HUDEP-2 (cell line): ENCODE data around the gene TMEM187.

Experiments used
- DNase-seq, 76 experiments: peaks; one replicate each; lab custom pipeline; 2025; ENCODE audit not compliant: unreplicated experiment in 76 of 76; lab: John Stamatoyannopoulos, UW

Gene TMEM187

DNA sequence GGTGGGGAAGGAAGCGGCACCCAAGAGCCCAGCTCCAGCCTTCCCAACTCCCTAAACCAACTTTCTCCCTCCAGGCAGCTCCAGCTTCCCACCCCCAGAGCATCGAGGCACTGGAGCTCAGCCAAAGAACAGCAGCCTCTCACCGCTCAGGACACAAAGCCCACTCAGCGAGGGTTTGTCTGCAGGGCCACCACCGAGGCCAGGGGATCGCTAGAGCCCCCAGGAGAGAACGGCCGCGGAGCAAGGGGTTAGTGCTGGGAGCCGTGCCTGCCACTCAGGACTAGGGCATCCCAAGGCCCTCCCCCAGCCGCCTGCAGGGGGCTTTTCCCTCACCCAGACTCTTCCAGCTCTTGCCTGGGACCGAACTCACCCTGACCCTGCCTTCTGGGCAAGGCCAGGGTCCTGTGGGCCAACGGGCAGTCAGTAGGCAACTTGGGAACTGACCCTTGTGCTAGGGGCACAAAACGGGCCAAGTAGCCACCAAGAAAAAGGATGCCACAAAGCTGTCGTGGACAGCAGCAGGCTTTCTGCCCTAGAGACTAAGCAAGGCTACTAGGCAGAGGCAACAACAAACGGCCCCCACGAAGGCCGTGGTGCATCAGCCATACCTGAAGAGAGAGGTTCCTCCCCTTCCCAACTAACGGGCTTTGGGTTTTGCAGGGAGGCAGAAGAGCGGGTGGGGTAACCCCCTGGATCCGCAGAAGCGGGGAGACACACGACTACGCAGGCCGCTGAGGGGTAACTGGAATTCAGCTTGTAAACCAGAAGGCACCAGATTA is 3.2 kb upstream of the TMEM187 start:
- DNase-seq, result no peak

DNA sequence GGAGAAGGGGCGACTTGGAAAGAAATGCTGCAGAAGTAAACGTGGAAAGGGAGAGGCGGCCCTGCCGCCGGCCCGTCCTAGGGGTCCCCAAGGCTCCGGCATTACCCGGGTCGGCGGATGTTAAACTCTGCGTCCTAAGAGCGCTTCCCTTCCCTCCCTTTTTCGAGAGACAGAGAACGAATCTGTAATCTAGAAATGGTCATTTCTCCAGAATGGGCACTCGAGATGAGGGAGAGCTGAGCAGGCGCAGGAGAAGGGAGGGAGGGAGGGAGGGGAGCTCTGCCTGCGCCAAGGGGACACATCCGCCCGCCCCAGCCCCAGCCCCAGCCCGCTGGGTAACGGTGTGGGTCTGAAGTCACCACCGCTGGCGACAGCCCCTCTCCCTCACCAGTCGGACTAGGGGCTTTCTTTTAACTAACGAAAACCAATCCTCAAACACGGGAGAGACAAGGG is 2.6 kb upstream of the TMEM187 start:
- DNase-seq, result peak in 2 of 76 experiments; percentile 31 to 32

DNA sequence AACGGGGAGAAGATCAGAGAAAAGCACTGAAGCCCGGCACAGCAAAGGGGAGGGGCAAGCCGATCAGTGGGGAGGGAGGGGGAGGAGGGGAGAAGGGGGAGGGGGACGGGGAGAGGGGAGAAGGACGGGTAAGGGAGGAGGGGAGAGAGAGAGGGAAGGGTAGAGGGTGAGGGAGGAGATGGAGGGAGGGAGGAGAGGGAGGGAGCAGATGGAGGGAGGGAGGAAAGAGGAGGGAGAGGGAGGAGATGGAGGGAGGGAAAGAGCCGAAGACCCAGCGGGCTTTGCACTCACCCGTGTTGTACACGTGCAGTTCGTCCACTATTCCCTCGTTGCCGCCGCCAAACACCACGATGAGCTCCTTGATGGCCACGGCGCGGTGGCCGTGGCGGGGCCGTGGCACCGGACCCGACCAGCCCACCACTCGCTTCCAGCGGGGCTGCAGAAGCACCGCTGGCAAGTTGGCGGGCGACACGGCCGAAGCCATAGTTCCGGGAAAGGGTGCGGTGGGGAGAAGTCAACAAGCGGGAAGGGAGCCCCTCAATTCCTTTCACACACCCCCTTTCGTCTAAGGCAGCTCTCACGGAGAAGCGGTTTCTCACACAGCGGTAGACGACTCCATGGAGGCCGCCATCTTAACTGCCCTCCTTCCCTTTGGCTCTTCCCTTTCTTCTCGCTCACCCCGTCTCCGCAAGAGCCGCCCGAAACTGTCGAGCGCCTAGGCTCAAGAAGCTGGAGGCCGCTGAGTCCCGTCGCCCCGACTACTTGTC is 2.0 kb upstream of the TMEM187 start:
- peak in 57 of 76 experiments; percentile 1 to 68 (median 36) for DNase-seq

GRCh38 chrX:153971124-153971449 is 1.5 kb upstream of the TMEM187 start:
- peak in 71 of 76 experiments; percentile 3 to 80 (median 64) for DNase-seq

- DNase-seq, result peak in 75 of 76 experiments; percentile 6 to 91 (median 77)
These were observed 845 bp upstream of the TMEM187 start, which contains the start of gene HCFC1 for GRCh38 chrX:153971450-153972367. Gene HCFC1 (minus strand): TSS chrX:153971818. CDS start chrX:153970840, 978 bp downstream.

DNA sequence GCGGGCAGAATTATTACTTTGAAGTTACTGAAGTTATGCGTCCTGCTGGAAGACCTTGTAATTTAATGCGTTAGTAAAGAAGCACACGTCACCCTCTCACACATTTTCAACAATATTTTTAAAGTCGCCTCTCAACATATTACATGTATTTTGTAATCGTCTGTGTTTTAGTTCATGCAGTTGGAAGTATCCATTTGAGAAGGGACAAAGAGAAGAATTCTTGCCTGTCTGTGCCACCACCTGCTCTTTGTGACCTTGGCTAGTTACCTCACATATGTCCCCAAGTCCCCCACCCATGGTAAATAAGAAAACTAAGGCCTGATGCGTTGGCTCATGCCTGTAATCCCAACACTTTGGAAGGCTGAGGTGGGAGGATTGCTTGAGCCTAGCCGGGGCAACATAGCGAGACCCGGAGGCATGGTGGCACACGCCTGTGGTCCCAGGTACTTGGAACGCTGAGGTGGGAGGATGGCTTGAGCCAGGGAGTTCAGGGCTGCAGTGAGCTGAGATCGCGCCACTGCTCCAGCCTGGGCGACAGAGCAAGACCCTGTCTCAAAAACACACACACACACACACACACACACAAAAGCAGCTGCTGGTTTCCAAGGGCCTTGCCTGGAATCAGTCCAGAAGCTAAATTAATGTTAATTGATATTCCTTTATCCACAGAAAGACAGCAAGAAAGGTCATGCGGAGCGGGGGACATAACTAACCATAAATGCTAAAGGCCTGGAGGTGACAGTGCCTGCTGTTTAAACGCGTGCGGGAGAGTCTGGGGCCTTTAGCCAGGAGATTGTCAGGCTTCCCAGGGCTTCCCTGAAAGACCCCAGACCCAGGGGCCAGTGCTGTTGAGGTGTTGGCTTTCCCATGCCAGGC is 811 bp downstream of the TMEM187 start:
- DNase-seq, result peak in 1 of 76 experiments; percentile 12

GRCh38 chrX:153974003-153974725 is 1.6 kb downstream of the TMEM187 start:
- no peak for DNase-seq

DNA sequence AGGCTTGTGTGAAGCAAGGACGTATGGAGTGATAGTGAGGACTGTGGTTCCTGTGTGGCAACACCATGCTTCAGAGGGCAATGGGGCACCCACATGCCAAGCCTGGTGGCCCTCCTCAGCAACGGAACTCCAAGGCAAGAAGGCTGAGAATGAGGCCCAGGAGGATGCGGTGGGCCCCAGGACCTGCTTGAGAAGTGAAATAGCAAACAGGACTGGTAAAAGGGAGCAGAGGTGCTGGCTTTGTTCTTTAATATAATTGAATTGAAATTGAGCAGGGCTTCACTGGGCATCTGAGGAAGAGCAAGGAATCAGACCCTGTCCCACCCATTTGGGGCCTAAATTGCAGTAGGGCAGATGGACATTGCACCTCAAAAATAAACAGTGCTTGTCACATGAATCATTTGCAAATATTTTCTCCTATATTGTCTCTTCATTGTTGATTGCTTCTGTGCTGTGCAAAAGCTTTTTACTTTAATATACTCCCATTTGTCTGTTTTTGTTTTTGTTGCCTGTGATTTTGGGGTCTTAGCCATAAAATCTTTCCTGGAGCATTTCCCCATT is 2.3 kb downstream of the TMEM187 start:
- DNase-seq, result no peak

DNA sequence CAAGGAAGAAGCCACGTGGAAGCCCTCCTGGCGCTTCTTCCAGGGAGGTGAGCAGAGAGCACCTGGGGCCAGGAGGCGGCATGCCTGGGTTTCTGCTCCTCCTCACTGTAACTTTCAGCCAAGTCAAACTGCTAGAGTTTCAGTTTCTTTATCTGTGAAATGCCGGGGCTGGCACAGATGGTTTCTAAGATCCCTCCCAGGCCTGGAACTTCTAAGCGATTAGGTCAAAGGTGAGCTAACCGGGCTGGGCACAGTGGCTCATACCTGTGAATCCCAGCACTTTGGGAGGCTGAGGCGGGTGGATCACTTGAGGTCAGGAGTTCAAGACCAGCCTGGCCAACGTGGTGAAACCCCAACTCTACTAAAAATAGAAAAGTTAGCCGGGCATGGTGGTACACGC is 7.8 kb downstream of the TMEM187 start:
- peak in 6 of 76 experiments; percentile 0 to 19 (median 9) for DNase-seq

- peak in 1 of 76 experiments; percentile 18 for DNase-seq
These were observed 8.7 kb downstream of the TMEM187 start for GRCh38 chrX:153981231-153981630.

DNA sequence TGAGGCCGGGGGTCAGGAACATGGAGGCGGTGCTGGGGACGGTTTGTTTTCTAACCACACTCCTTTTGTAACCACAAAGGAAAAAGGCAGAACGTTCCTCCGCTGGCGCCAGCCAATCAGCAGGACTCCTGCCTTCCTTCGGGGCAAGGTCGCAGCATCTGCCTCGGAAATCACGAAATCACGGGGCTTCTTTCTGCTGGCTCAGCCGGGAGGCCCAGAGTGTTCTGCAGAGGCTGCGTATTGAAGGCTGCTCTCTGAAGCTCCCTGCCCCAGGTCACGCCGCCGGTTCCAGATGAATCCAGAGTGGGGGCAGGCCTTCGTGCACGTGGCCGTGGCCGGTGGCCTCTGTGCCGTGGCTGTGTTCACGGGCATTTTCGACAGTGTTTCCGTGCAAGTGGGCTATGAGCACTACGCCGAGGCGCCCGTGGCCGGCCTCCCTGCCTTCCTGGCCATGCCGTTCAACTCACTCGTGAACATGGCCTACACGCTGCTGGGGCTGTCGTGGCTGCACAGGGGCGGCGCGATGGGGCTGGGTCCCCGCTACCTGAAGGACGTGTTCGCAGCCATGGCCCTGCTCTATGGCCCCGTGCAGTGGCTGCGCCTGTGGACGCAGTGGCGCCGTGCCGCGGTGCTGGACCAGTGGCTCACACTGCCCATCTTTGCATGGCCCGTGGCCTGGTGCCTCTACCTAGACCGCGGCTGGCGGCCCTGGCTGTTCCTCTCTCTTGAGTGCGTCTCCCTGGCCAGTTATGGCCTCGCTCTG is 9.4 kb downstream of the TMEM187 start:
- DNase-seq, result peak in 1 of 76 experiments; percentile 5

DNA sequence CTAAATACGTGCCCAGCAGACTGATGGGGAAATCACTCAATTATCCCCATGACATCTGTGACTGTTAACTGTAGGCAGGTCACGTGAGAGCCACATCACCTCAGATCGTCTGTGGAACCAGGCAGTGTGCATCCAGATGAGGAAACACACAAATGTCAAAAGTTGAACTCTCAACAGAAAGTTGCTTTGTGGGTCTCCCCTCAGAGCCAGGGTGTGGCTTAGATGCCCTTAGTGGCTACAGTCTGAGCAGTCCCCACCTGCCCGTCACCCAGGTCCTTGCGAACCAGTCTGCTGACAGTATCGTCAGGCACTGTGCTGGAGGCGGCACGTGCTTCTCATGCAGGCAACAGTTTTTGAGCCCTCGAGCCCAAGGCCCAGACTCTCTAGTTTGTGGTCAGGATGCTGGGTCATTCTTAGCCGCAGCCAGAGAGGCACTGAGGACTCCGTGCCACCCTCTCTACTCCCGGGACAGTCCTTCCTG is 10.8 kb downstream of the TMEM187 start:
- DNase-seq, result no peak

DNA sequence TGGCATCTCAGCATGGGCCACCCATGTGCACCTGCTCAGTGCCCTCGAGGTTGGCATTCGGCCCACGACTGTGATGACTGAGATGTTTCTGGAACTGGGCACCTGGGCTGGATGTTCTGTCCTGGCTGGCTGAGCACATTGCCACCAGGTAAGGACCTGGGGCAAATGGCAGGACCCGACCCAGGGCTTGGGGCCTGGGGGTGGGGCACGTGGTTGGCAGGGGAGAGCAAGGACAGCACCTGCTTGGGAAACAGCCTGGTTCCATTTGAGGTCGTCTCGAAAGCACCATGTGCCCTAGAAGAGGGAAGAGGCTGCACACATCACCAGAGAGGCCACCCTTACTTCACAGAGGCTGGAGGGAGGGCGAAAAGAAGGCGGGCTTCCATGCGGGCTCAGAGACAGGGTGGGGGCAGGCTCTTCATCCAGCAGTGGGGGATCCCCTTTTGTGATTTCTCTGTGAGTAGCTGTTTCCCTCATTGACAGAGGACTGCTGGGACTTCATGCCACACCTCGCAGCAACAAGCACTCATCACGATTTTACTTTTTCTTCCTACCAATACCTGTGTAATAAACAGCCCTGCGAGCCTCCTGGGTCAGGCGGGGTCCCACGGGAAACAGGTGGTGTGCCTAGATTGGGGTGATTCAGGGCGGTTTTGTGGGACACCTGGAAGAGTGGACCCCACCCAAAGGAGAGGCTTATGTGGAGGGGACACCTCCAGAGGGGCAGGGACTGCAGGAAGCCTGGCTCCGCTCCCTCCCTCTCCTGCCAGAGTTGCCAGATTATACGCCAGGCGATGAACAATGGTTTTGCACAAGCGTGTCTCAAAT is 12.0 kb downstream of the TMEM187 start:
- DNase-seq, result peak in 11 of 76 experiments; percentile 3 to 36 (median 17)

DNA sequence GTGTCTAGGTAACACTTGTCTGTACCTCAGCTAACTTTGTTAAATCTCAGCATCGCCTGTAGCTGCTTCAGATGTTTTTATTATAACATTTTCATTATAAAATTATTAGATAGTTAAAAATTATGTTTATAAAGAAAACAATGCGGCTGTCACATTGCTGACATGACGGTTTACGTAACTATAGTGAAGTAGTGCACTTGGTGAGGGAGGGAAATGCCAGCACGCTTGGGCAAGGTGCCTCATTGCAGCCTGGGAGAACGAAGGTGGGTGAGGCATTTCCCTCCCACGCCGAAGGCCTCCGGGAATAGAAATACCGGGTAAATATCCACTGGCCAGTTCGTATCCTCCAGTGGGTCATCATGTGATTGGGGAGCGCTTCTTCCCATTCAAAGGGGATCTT is 15.9 kb downstream of the TMEM187 start:
- DNase-seq, result no peak

DNA sequence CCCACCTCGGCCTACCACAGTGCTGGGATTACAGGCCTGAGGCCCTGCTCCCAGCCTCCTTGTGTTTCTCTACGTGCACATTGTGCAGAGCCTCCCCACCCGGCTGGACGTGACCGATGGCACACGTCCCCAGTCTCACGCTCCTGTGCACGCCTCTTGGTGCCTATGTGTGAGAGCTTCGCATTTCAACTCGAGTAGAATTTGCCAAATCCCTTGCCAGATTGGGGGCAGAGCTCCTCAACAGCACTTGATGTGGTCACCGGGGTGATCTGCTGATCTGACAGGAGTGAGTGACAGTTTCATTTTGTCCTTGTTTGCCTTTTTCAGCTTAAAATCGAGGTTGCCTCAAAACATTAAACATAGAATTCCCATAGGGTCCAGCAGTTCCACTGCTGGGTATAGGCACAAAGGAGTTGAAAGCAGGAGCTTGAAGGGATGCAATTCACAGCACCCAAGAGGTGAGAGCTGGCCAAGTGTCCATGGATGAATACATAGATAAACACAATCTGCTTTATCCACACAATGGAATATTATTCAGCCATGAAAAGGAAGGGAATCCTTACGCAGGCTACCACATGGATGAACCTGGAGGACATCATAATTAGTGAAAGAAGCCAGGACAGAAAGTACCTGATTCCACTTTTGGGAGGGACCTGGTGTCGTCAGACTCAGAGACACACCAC is 17.6 kb downstream of the TMEM187 start:
- no peak for DNase-seq

GRCh38 chrX:153991013-153991580 is 18.5 kb downstream of the TMEM187 start:
- no peak for DNase-seq
